Liver (tissue), 9 donors: ENCODE measurements around the gene SYPL1. TPM values are rescaled to one million over a fixed set of nuclear protein-coding genes. Genes with fewer than 3 reads are reported as not detected.
A peak's percentile ranks its signal among the peaks of the same experiment; 100 is the strongest.

Experiments used
- DNase-seq: peaks from one replicate; pipeline ENCODE4 v3.0.0-alpha.2; 2017; ENCODE audit warnings: low spot score
- H3K27ac ChIP-seq, 2 donors: one replicate each; pipeline ENCODE4 v1.7.0; 2013; ENCODE audit warnings: inconsistent platforms in 2 of 2, low read length in 2 of 2, control low read depth in 1 of 2, low read depth in 1 of 2, mild to moderate bottlenecking in 1 of 2
- H3K27me3 ChIP-seq, 4 donors: one replicate each; pipeline versions ENCODE4 v1.6.1 to v1.7.0; 2013; ENCODE audit warnings: low read length in 3 of 4, inconsistent platforms in 1 of 4, mild to moderate bottlenecking in 1 of 4, moderate library complexity in 1 of 4; ENCODE audit not compliant: control insufficient read depth in 4 of 4, insufficient read depth in 4 of 4
- H3K36me3 ChIP-seq, 4 donors: one replicate each; pipeline versions ENCODE4 v1.6.1 to v1.7.0; 2013; ENCODE audit warnings: low read length in 3 of 4, mild to moderate bottlenecking in 3 of 4, low read depth in 1 of 4, moderate library complexity in 1 of 4; ENCODE audit not compliant: control insufficient read depth in 4 of 4, insufficient read depth in 3 of 4
- H3K4me1 ChIP-seq, 4 donors: one replicate each; pipeline versions ENCODE4 v1.6.1 to v1.7.0; 2013; ENCODE audit warnings: low read length in 3 of 4, mild to moderate bottlenecking in 3 of 4, moderate library complexity in 1 of 4; ENCODE audit not compliant: control insufficient read depth in 4 of 4, insufficient read depth in 4 of 4
- H3K4me3 ChIP-seq, 3 donors: one replicate each; pipeline versions ENCODE4 v1.6.1 to v1.7.0; 2013; ENCODE audit warnings: low read length in 3 of 3, control low read depth in 1 of 3, low read depth in 1 of 3, mild to moderate bottlenecking in 1 of 3
- H3K9ac ChIP-seq, 2 donors: one replicate each; pipeline ENCODE4 v1.7.0; 2013; ENCODE audit warnings: low read length in 2 of 2, mild to moderate bottlenecking in 2 of 2, moderate library complexity in 2 of 2, control low read depth in 1 of 2, low read depth in 1 of 2
- H3K9me3 ChIP-seq, 4 donors: one replicate each; pipeline versions ENCODE4 v1.6.1 to v1.7.0; 2013; ENCODE audit warnings: low read length in 3 of 4; ENCODE audit not compliant: control insufficient read depth in 4 of 4
- ATF3 ChIP-seq: IDR thresholded peaks from 2 replicates; pipeline ENCODE4 v1.6.1; 2016; ENCODE audit warnings: antibody characterized with exemption
- EGR1 ChIP-seq, 2 donors: IDR thresholded peaks; 2 replicates each; pipeline ENCODE4 v1.6.1; 2016 to 2018; ENCODE audit warnings: antibody characterized with exemption in 2 of 2, low read depth in 2 of 2
- FOXA1 ChIP-seq: IDR thresholded peaks from 2 replicates; pipeline ENCODE4 v1.6.1; 2016; ENCODE audit warnings: antibody characterized with exemption
- FOXA2 ChIP-seq: IDR thresholded peaks from 2 replicates; pipeline ENCODE4 v1.6.1; 2016; ENCODE audit warnings: antibody characterized with exemption
- HNF4A ChIP-seq, 2 donors: conservative IDR thresholded peaks; 2 replicates each; pipeline ENCODE4 v1.6.1; 2016; ENCODE audit warnings: antibody characterized with exemption in 2 of 2, mild to moderate bottlenecking in 2 of 2
- HNF4G ChIP-seq: IDR thresholded peaks from 2 replicates; pipeline ENCODE4 v1.6.1; 2016; ENCODE audit warnings: antibody characterized with exemption
- RAD21 ChIP-seq, 2 donors: IDR thresholded peaks; 2 replicates each; pipeline ENCODE4 v1.6.1; 2016; ENCODE audit warnings: antibody characterized with exemption in 2 of 2, mild to moderate bottlenecking in 2 of 2
- SP1 ChIP-seq: IDR thresholded peaks from 2 replicates; pipeline ENCODE4 v1.6.1; 2018; ENCODE audit warnings: antibody characterized with exemption, mild to moderate bottlenecking
- YY1 ChIP-seq: IDR thresholded peaks from 2 replicates; pipeline ENCODE4 v1.6.1; 2016; ENCODE audit warnings: antibody characterized with exemption, mild to moderate bottlenecking
- WGBS: extraction: QIAGEN DNeasy Blood & Tissue Kit; methylation state at CpG from one replicate; pipeline ENCODE4 v1.1.7; 2013; 5-methylcytosine and 5-hydroxymethylcytosine counted together
- polyA plus RNA-seq, 2 donors: library from polyadenylated mRNA; stranded (reverse) in 1 of 2; unstranded in 1 of 2; fragments of 200-250 nt in 1 of 2; fragments of >200 nt in 1 of 2; fragmentation: Nextera tagmentation in 1 of 2; extraction: Ambion mirVana in 1 of 2; gene quantifications; one replicate each; pipeline versions ENCODE4 v1.2.1 to v1.2.3, GENCODE V29; 2013 to 2015
- total RNA-seq, 2 donors: library from RNA; depleted of rRNA; stranded (reverse); fragments of >200 nt; gene quantifications; one replicate each; pipeline ENCODE4 v1.2.3, GENCODE V29; 2014
- TF ChIP-seq, protein P1 (sequence below): fragments of 150-350 bp; IDR thresholded peaks from 2 replicates; pipeline ENCODE4 v1.5.1; 2017; ENCODE audit warnings: improper control_type of control experiment, low read depth, low read length; ENCODE audit not compliant: missing input control
- TF ChIP-seq, protein P2 (sequence below): IDR thresholded peaks from 2 replicates; pipeline ENCODE4 v1.6.1; 2016; ENCODE audit warnings: antibody characterized with exemption
- TF ChIP-seq, protein P3 (sequence below): IDR thresholded peaks from 2 replicates; pipeline ENCODE4 v1.6.1; 2016; ENCODE audit warnings: antibody characterized with exemption
- donor health status: healthy.
- donor health status: healthy.
- donor health status: healthy.
- donor health status: healthy.
- donor health status: healthy.

Gene SYPL1
- total and polyA plus RNA-seq, 4 donors, result 25.5 to 41.2 (median 28.8) TPM

GRCh38 chr7:106111655-106112117 lies 426 bp downstream of the SYPL1 start:
- peak overlapping the region; percentile 76 to 84 for H3K9ac ChIP-seq
- H3K9me3 ChIP-seq, result no peaks in the 10 kb centered on the region
- under 1% methylated on average over 53 of the region's 53 CpGs for WGBS
- no peak for DNase-seq
- H3K4me3 ChIP-seq, result peak overlapping the region; percentile 62 to 71 (median 62)
- H3K4me1 ChIP-seq, result peaks cover 9 to 20% (median 16%) of the 10 kb centered on the region in 4 donors
- no peaks in the 10 kb centered on the region for H3K36me3 ChIP-seq
- TF ChIP-seq, protein P1, sequence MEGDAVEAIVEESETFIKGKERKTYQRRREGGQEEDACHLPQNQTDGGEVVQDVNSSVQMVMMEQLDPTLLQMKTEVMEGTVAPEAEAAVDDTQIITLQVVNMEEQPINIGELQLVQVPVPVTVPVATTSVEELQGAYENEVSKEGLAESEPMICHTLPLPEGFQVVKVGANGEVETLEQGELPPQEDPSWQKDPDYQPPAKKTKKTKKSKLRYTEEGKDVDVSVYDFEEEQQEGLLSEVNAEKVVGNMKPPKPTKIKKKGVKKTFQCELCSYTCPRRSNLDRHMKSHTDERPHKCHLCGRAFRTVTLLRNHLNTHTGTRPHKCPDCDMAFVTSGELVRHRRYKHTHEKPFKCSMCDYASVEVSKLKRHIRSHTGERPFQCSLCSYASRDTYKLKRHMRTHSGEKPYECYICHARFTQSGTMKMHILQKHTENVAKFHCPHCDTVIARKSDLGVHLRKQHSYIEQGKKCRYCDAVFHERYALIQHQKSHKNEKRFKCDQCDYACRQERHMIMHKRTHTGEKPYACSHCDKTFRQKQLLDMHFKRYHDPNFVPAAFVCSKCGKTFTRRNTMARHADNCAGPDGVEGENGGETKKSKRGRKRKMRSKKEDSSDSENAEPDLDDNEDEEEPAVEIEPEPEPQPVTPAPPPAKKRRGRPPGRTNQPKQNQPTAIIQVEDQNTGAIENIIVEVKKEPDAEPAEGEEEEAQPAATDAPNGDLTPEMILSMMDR, result no peak
- TF ChIP-seq FOXA1 (no peak), RAD21 (IDR thresholded peaks at IDR 0.05) (peak in 1 of 2 donors; percentile 31), HNF4A (conservative IDR thresholded peaks at IDR 0.05) (peak in 1 of 2 donors; percentile 8), EGR1 (IDR thresholded peaks at IDR 0.05; ENCODE audit: low read depth in 2 of 2) (no peak)
- H3K27me3 ChIP-seq, result no peaks in the 10 kb centered on the region
- H3K27ac ChIP-seq, result peak overlapping the region; percentile 83 to 92

GRCh38 chr7:106110885-106111654 lies 1.0 kb downstream of the SYPL1 start:
- no peaks in the 10 kb centered on the region for H3K9me3 ChIP-seq

GRCh38 chr7:106110238-106110560 lies 1.9 kb downstream of the SYPL1 start:
- Histone ChIP-seq H3K9me3 (no peaks in the 10 kb centered on the region), H3K27ac (no peak overlapping the region), H3K27me3 (no peaks in the 10 kb centered on the region), H3K4me3 (no peak overlapping the region), H3K9ac (peak overlapping the region in 1 of 2 donors; percentile 20), H3K36me3 (no peaks in the 10 kb centered on the region), H3K4me1 (peaks cover 9 to 20% (median 16%) of the 10 kb centered on the region in 4 donors)
- no peak for DNase-seq
- TF ChIP-seq HNF4G (no peak), SP1 (no peak), EGR1 (IDR thresholded peaks at IDR 0.05; ENCODE audit: low read depth in 2 of 2) (no peak), FOXA2 (no peak), HNF4A (conservative IDR thresholded peaks at IDR 0.05) (no peak), ATF3 (no peak)
- TF ChIP-seq, protein P1, result no peak
- TF ChIP-seq, protein P2, sequence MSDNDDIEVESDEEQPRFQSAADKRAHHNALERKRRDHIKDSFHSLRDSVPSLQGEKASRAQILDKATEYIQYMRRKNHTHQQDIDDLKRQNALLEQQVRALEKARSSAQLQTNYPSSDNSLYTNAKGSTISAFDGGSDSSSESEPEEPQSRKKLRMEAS, result no peak
- TF ChIP-seq, protein P3, sequence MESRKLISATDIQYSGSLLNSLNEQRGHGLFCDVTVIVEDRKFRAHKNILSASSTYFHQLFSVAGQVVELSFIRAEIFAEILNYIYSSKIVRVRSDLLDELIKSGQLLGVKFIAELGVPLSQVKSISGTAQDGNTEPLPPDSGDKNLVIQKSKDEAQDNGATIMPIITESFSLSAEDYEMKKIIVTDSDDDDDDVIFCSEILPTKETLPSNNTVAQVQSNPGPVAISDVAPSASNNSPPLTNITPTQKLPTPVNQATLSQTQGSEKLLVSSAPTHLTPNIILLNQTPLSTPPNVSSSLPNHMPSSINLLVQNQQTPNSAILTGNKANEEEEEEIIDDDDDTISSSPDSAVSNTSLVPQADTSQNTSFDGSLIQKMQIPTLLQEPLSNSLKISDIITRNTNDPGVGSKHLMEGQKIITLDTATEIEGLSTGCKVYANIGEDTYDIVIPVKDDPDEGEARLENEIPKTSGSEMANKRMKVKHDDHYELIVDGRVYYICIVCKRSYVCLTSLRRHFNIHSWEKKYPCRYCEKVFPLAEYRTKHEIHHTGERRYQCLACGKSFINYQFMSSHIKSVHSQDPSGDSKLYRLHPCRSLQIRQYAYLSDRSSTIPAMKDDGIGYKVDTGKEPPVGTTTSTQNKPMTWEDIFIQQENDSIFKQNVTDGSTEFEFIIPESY, result no peak

More at GRCh38 chr7:106110885-106111654, 1.0 kb downstream of the SYPL1 start:
- WGBS, result 7% methylated on average over 19 of the region's 19 CpGs
- H3K4me1 ChIP-seq, result peaks cover 9 to 20% (median 16%) of the 10 kb centered on the region in 4 donors
- peak overlapping the region; percentile 76 to 84 for H3K9ac ChIP-seq
- H3K4me3 ChIP-seq, result peak overlapping the region; percentile 62 to 71 (median 62)
- peak overlapping the region; percentile 83 to 92 for H3K27ac ChIP-seq
- TF ChIP-seq HNF4A (conservative IDR thresholded peaks at IDR 0.05) (no peak), YY1 (peak; percentile 3)
- H3K27me3 ChIP-seq, result no peaks in the 10 kb centered on the region
- no peak for DNase-seq
- H3K36me3 ChIP-seq, result no peaks in the 10 kb centered on the region
